ENCODE results near the gene MAML3.

Gene MAML3

GRCh38 chr4:140027101-140027500, 126.9 kb downstream of the MAML3 start:
- H3K4me3 ChIP-seq (ENCODE audit: low read length): no peak overlapping the region
- H3K27ac ChIP-seq (ENCODE audit: low read length): no peak overlapping the region
- peaks cover 65% of the 10 kb centered on the region for H3K27me3 ChIP-seq (ENCODE audit: low read depth, low read length)
- no peaks in the 10 kb centered on the region for H3K9me3 ChIP-seq (ENCODE audit: insufficient read depth, low read length)
- TF ChIP-seq CTCF (IDR thresholded peaks at IDR 0.05; ENCODE audit: low read depth, low read length) (no peak), EZH2phosphoT487 (IDR thresholded peaks at IDR 0.05; ENCODE audit: low read depth) (no peak)
- no peak overlapping the region for H2AFZ ChIP-seq (ENCODE audit: low read depth, low read length)
- H3K4me1 ChIP-seq (ENCODE audit: low read length): no peaks in the 10 kb centered on the region
- H4K20me1 ChIP-seq (ENCODE audit: insufficient read depth, low read length): no peaks in the 10 kb centered on the region
- no peak overlapping the region for H3K4me2 ChIP-seq (ENCODE audit: low read length)
- H3K36me3 ChIP-seq (replicated peaks; ENCODE audit: low read depth, low read length): no peaks in the 10 kb centered on the region
- H3K9ac ChIP-seq (ENCODE audit: low read length): no peak overlapping the region
- no peaks in the 10 kb centered on the region for H3K79me2 ChIP-seq (ENCODE audit: low read length)

GRCh38 chr4:140025470-140025869, 128.5 kb downstream of the MAML3 start:
- Histone ChIP-seq H3K4me3 (ENCODE audit: low read length) (no peak overlapping the region), H3K79me2 (ENCODE audit: low read length) (no peaks in the 10 kb centered on the region), H3K36me3 (replicated peaks; ENCODE audit: low read depth, low read length) (no peaks in the 10 kb centered on the region), H3K9ac (ENCODE audit: low read length) (no peak overlapping the region), H3K4me1 (ENCODE audit: low read length) (no peaks in the 10 kb centered on the region), H4K20me1 (ENCODE audit: insufficient read depth, low read length) (no peaks in the 10 kb centered on the region), H3K9me3 (ENCODE audit: insufficient read depth, low read length) (no peaks in the 10 kb centered on the region), H3K4me2 (ENCODE audit: low read length) (no peak overlapping the region), H3K27me3 (ENCODE audit: low read depth, low read length) (peaks cover 51% of the 10 kb centered on the region), H2AFZ (ENCODE audit: low read depth, low read length) (no peak overlapping the region), H3K27ac (ENCODE audit: low read length) (no peak overlapping the region)
- no peak for TF ChIP-seq EZH2phosphoT487 (IDR thresholded peaks at IDR 0.05; ENCODE audit: low read depth)
- TF ChIP-seq CTCF (IDR thresholded peaks at IDR 0.05; ENCODE audit: low read depth, low read length): no peak

GRCh38 chr4:140020457-140021361, 133.3 kb downstream of the MAML3 start:
- no peak overlapping the region for H3K4me3 ChIP-seq (ENCODE audit: low read length)
- H3K9me3 ChIP-seq (ENCODE audit: insufficient read depth, low read length): no peaks in the 10 kb centered on the region
- H3K27me3 ChIP-seq (ENCODE audit: low read depth, low read length): peaks cover 29% of the 10 kb centered on the region
- TF ChIP-seq EZH2phosphoT487 (IDR thresholded peaks at IDR 0.05; ENCODE audit: low read depth) (no peak), CTCF (IDR thresholded peaks at IDR 0.05; ENCODE audit: low read depth, low read length) (no peak)
- H3K4me1 ChIP-seq (ENCODE audit: low read length): no peaks in the 10 kb centered on the region
- no peaks in the 10 kb centered on the region for H3K36me3 ChIP-seq (replicated peaks; ENCODE audit: low read depth, low read length)
- H3K27ac ChIP-seq (ENCODE audit: low read length): no peak overlapping the region
- H4K20me1 ChIP-seq (ENCODE audit: insufficient read depth, low read length): 0 out of 2 replicates have a peak, but pooled peaks cover 3% of the 10 kb centered on the region
- no peak overlapping the region for H2AFZ ChIP-seq (ENCODE audit: low read depth, low read length)
- no peak overlapping the region for H3K9ac ChIP-seq (ENCODE audit: low read length)
- H3K4me2 ChIP-seq (ENCODE audit: low read length): no peak overlapping the region
- H3K79me2 ChIP-seq (ENCODE audit: low read length): no peaks in the 10 kb centered on the region

- no peaks in the 10 kb centered on the region for H3K4me1 ChIP-seq (ENCODE audit: low read length)
Measured at GRCh38 chr4:140019619-140020347, 134.2 kb downstream of the MAML3 start.

More at GRCh38 chr4:140019619-140020347, 134.2 kb downstream of the MAML3 start:
- Histone ChIP-seq H3K27me3 (ENCODE audit: low read depth, low read length) (peaks cover 21% of the 10 kb centered on the region), H3K9ac (ENCODE audit: low read length) (no peak overlapping the region), H2AFZ (ENCODE audit: low read depth, low read length) (no peak overlapping the region), H3K36me3 (replicated peaks; ENCODE audit: low read depth, low read length) (no peaks in the 10 kb centered on the region), H3K27ac (ENCODE audit: low read length) (no peak overlapping the region), H3K4me3 (ENCODE audit: low read length) (no peak overlapping the region), H3K9me3 (ENCODE audit: insufficient read depth, low read length) (no peaks in the 10 kb centered on the region), H3K4me2 (ENCODE audit: low read length) (no peak overlapping the region), H3K79me2 (ENCODE audit: low read length) (no peaks in the 10 kb centered on the region), H4K20me1 (ENCODE audit: insufficient read depth, low read length) (0 out of 2 replicates have a peak, but pooled peaks cover 3% of the 10 kb centered on the region)
- TF ChIP-seq EZH2phosphoT487 (IDR thresholded peaks at IDR 0.05; ENCODE audit: low read depth) (no peak), CTCF (IDR thresholded peaks at IDR 0.05; ENCODE audit: low read depth, low read length) (no peak)
